Bronchial epithelial cell (primary cell): Measurements from ENCODE around the gene LRP1-AS. TPM values are rescaled to one million over a fixed set of nuclear protein-coding genes. Genes with fewer than 3 reads are reported as not detected.
A peak's percentile ranks its signal among the peaks of the same experiment; 100 is the strongest.

Experiments used
- DNase-seq: peaks from one replicate; pipeline ENCODE4 v3.0.0-alpha.2; 2010; ENCODE audit warnings: low read depth
- FAIRE-seq: peaks from 2 replicates; lab custom pipeline; 2011; peaks lifted over from hg19 to GRCh38; lab: Jason Lieb, UNC
- H3K27me3 ChIP-seq: 2 replicates; pipeline ENCODE4 v1.5.1; 2011; ENCODE audit warnings: low read length; ENCODE audit not compliant: control insufficient read depth, insufficient read depth
- H3K36me3 ChIP-seq: 2 replicates; pipeline ENCODE4 v1.5.1; 2011; ENCODE audit warnings: low read length; ENCODE audit not compliant: control insufficient read depth, insufficient read depth
- H3K4me3 ChIP-seq: 2 replicates; pipeline ENCODE4 v1.5.1; 2011; ENCODE audit warnings: mild to moderate bottlenecking, low read depth, low read length, control low read depth
- CTCF ChIP-seq: IDR thresholded peaks from 2 replicates; pipeline ENCODE4 v1.5.1; 2011; ENCODE audit warnings: mild to moderate bottlenecking, moderate library complexity, low read length, control low read depth, inconsistent platforms; ENCODE audit not compliant: insufficient read depth, severe bottlenecking
- total RNA-seq: library from RNA; depleted of rRNA; stranded (reverse); fragments of >200 nt; gene quantifications from 2 replicates; pipeline ENCODE4 v1.2.1, GENCODE V29; 2014

The LRP1-AS gene
- total RNA-seq, 1 donor from 2014 or later: not detected

GRCh38 chr12:57158665-57159064, 11.2 kb upstream of the LRP1-AS start:
- Histone ChIP-seq H3K36me3 (peaks cover 29% of the 10 kb centered on the region), H3K27me3 (no peaks in the 10 kb centered on the region), H3K4me3 (no peak overlapping the region)
- DNase-seq: no peak
- peak; percentile 50 for FAIRE-seq
- TF ChIP-seq CTCF: no peak

GRCh38 chr12:57158186-57158585, 10.8 kb upstream of the LRP1-AS start:
- Histone ChIP-seq H3K27me3 (no peaks in the 10 kb centered on the region), H3K36me3 (peaks cover 29% of the 10 kb centered on the region), H3K4me3 (no peak overlapping the region)
- TF ChIP-seq CTCF: no peak
- DNase-seq (no peak), FAIRE-seq (no peak)

GRCh38 chr12:57157588-57158173, 10.3 kb upstream of the LRP1-AS start:
- no peak for TF ChIP-seq CTCF

GRCh38 chr12:57156701-57157403, 9.4 kb upstream of the LRP1-AS start:
- TF ChIP-seq CTCF: no peak
- Histone ChIP-seq H3K36me3 (peaks cover 23% of the 10 kb centered on the region), H3K4me3 (no peak overlapping the region), H3K27me3 (no peaks in the 10 kb centered on the region)
- FAIRE-seq (no peak), DNase-seq (no peak)

More at GRCh38 chr12:57157588-57158173, 10.3 kb upstream of the LRP1-AS start:
- Histone ChIP-seq H3K36me3 (peaks cover 29% of the 10 kb centered on the region), H3K4me3 (no peak overlapping the region), H3K27me3 (no peaks in the 10 kb centered on the region)
- FAIRE-seq (no peak), DNase-seq (no peak)

DNA sequence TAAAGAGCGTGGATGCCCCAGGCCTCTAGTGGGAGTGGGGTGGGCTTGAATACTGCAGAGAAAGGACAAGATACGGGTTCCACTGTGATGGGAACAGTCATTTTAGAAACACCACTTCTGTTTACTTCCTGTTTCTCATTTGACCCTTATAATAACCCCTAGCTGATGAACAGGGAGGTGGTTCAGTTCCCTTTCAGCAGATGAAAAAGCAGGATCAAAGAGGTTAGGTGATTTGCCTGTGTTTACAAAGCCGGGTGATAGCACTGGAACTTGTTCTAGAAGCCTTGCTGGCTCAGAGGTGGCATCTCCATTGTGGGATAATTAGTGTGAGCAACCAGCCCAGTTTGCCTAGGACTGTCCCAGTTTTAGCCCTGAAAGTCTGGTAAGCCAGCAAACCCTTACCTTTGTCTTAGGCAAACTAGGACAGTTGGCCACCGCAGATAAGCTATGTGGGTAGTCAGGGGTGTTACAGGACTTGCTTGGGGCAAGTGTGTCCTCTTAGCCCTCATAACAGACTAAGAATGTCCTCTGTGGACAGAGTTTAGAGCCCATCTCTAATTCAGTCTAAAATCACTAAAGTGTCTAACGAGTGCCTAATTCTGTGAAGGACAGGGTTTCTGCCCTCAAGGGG, 7.5 kb upstream of the LRP1-AS start:
- no peak for DNase-seq
- no peak overlapping the region for H3K4me3 ChIP-seq
- peaks cover 17% of the 10 kb centered on the region for H3K36me3 ChIP-seq
- no peak for TF ChIP-seq CTCF
- FAIRE-seq: peak; percentile 89
- no peaks in the 10 kb centered on the region for H3K27me3 ChIP-seq
